GM12878 (cell line): ENCODE measurements around the gene BAHD1. TPM values are rescaled to one million over a fixed set of nuclear protein-coding genes. Genes with fewer than 3 reads are reported as not detected.

Experiments
- ATAC-seq: fragments of 200-7000 bp; cut with Tn5 transposase; 3 replicates; pipeline ENCODE4 v1.9.1; 2020; ENCODE audit warnings: mild to moderate bottlenecking, moderate library complexity
- BruUV-seq: library from RNA; stranded (reverse); fragments of 400-500 nt; replicated peaks from 2 replicates; lab custom pipeline; 2021; lab: Mats Ljungman, UMichigan
- CTCF ChIA-PET: fragments of 300-600 bp; sonication (Branson Sonifier 250); formaldehyde crosslinking; extraction: SDS; loops from one replicate; lab custom pipeline; 2021; ENCODE audit warnings: inconsistent platforms; lab: Yijun Ruan, JAX
- POLR2A ChIA-PET: fragments of 350-600 bp; formaldehyde crosslinking; extraction: SDS; loops from one replicate; lab custom pipeline; 2021; ENCODE audit warnings: inconsistent platforms; lab: Charles Lee
- RAD21 ChIA-PET: fragments of 300-600 bp; sonication (Branson Sonifier 250); formaldehyde crosslinking; loops from one replicate; lab custom pipeline; 2023; ENCODE audit warnings: antibody characterized with exemption; ENCODE audit not compliant: unreplicated experiment; lab: Charles Lee
- SMC1A ChIA-PET: fragments of 300-600 bp; sonication (Branson Sonifier 250); formaldehyde crosslinking; loops from one replicate; lab custom pipeline; 2023; ENCODE audit not compliant: unreplicated experiment, uncharacterized antibody; lab: Charles Lee
- DNase-seq: peaks from one replicate; pipeline ENCODE4 v3.0.0-alpha.2; 2011; ENCODE audit warnings: low read depth, low spot score
- FAIRE-seq: peaks from 3 replicates; lab custom pipeline; 2011; peaks lifted over from hg19 to GRCh38; lab: Jason Lieb, UNC
- H2AFZ ChIP-seq: 2 replicates; pipeline ENCODE4 v1.6.0; 2011; ENCODE audit warnings: low read depth, low read length, control low read depth; ENCODE audit not compliant: control insufficient read depth
- H3K27ac ChIP-seq: 2 replicates; pipeline ENCODE4 v1.5.1; 2011; ENCODE audit warnings: control low read depth; ENCODE audit not compliant: control insufficient read depth, insufficient read depth
- H3K27me3 ChIP-seq, 2 experiments: replicated peaks in 1 of 2; 2 replicates each; pipeline versions ENCODE4 v1.6.0 to v1.6.1; 2011; ENCODE audit warnings: low read length in 1 of 2; ENCODE audit not compliant: control insufficient read depth in 2 of 2, insufficient read depth in 2 of 2
- H3K36me3 ChIP-seq, 2 experiments: 2 replicates each; pipeline ENCODE4 v1.5.1; 2011; ENCODE audit warnings: low read length in 1 of 2; ENCODE audit not compliant: control insufficient read depth in 2 of 2, insufficient read depth in 2 of 2
- H3K4me1 ChIP-seq: 2 replicates; pipeline ENCODE4 v1.6.1; 2011; ENCODE audit warnings: mild to moderate bottlenecking, low read length, moderate library complexity, mixed read lengths; ENCODE audit not compliant: control insufficient read depth, insufficient read depth
- H3K4me2 ChIP-seq: 2 replicates; pipeline ENCODE4 v1.6.0; 2011; ENCODE audit warnings: control low read depth; ENCODE audit not compliant: control insufficient read depth, insufficient read depth
- H3K4me3 ChIP-seq: fragments of 200-600 bp; sonication (generic); 2 replicates; pipeline ENCODE4 v1.5.1; 2016
- H3K79me2 ChIP-seq: 2 replicates; pipeline ENCODE4 v1.6.0; 2011; ENCODE audit warnings: low read length; ENCODE audit not compliant: control insufficient read depth, insufficient read depth
- H3K9ac ChIP-seq: 2 replicates; pipeline ENCODE4 v1.8.0; 2011; ENCODE audit warnings: low read length, control low read depth, mixed read lengths; ENCODE audit not compliant: control insufficient read depth, insufficient read depth
- H3K9me3 ChIP-seq: replicated peaks from 3 replicates; pipeline ENCODE4 v1.5.1; 2011; ENCODE audit warnings: mild to moderate bottlenecking, low read length; ENCODE audit not compliant: control insufficient read depth, insufficient read depth
- H4K20me1 ChIP-seq: 2 replicates; pipeline ENCODE4 v1.6.0; 2011; ENCODE audit not compliant: control insufficient read depth, insufficient read depth
- ATF7 ChIP-seq: fragments of 450-650 bp; IDR thresholded peaks from 2 replicates; pipeline ENCODE4 v1.6.1; 2016; ENCODE audit warnings: low read depth, mild to moderate bottlenecking
- FOS ChIP-seq: IDR thresholded peaks from 3 replicates; pipeline ENCODE4 v1.6.1; 2011; ENCODE audit warnings: borderline replicate concordance; ENCODE audit not compliant: insufficient read length; ENCODE audit errors: extremely low read depth
- HDAC2 ChIP-seq: fragments of 200-600 bp; sonication (generic); IDR thresholded peaks from 2 replicates; pipeline ENCODE4 v1.6.1; 2017
- HDGF ChIP-seq: fragments of 450-650 bp; IDR thresholded peaks from 2 replicates; pipeline ENCODE4 v1.6.1; 2016; ENCODE audit warnings: antibody characterized with exemption
- HSF1 ChIP-seq: fragments of 150-350 bp; IDR thresholded peaks from 2 replicates; pipeline ENCODE4 v1.6.1; 2014; ENCODE audit warnings: mild to moderate bottlenecking, low read depth, low read length
- MYC ChIP-seq: IDR thresholded peaks from 2 replicates; pipeline ENCODE4 v1.6.1; 2011; ENCODE audit warnings: mild to moderate bottlenecking, low read length, moderate library complexity, inconsistent platforms; ENCODE audit not compliant: insufficient read depth, insufficient replicate concordance, insufficient read length, severe bottlenecking
- NFYA ChIP-seq: IDR thresholded peaks from 2 replicates; pipeline ENCODE4 v1.6.1; 2011; ENCODE audit warnings: low read depth, mild to moderate bottlenecking, low read length, improper control_type of control experiment, borderline replicate concordance
- NRF1 ChIP-seq: conservative IDR thresholded peaks from 2 replicates; pipeline ENCODE4 v1.6.1; 2011; ENCODE audit warnings: mild to moderate bottlenecking, low read depth, low read length, improper control_type of control experiment
- SMAD5 ChIP-seq: IDR thresholded peaks from 2 replicates; pipeline ENCODE4 v1.6.1; 2016; ENCODE audit warnings: antibody characterized with exemption, low read depth
- SMC3 ChIP-seq: IDR thresholded peaks from 2 replicates; pipeline ENCODE4 v1.6.1; 2011; ENCODE audit warnings: low read length, improper control_type of control experiment, borderline replicate concordance
- ZNF217 ChIP-seq: fragments of 450-650 bp; IDR thresholded peaks from 2 replicates; pipeline ENCODE4 v1.6.1; 2017; ENCODE audit warnings: antibody characterized with exemption, mild to moderate bottlenecking
- ZNF274 ChIP-seq: IDR thresholded peaks from one replicate; pipeline ENCODE4 v1.8.0; 2011; ENCODE audit not compliant: insufficient read length, insufficient read depth
- WGBS: methylation state at CpG from one replicate; pipeline ENCODE4 v1.1.6; 2016; ENCODE audit warnings: low lambda C conversion rate; ENCODE audit not compliant: insufficient replicate concordance, insufficient coverage; ENCODE audit errors: missing lambda C conversion rate; 5-methylcytosine and 5-hydroxymethylcytosine counted together
- in situ Hi-C: fragments of 300-500 bp; cut with MboI; formaldehyde crosslinking; loops from 9 replicates; pipeline ENCODE4 v1.14.3; 2018; ENCODE audit warnings: mixed read lengths
- intact Hi-C: fragments of 100-400 bp; cut with micrococcal nuclease; formaldehyde crosslinking; loops from one replicate; pipeline ENCODE4 v1.14.2; 2022; ENCODE audit not compliant: unreplicated experiment
- polyA plus RNA-seq, 11 experiments: library from polyadenylated mRNA; depleted of rRNA in 4 of 11; unstranded in 6 of 11; stranded (reverse) in 5 of 11; fragments of >200 nt; fragmentation: Nextera tagmentation in 4 of 11; fragmentation: Illumina TruSeq in 1 of 11; extraction: Ambion mirVana in 4 of 11; extraction: Trizol in 1 of 11; gene quantifications; 1 replicate in 1 of 11; 2 replicates in 10 of 11; pipeline versions ENCODE4 v1.2.1 to v1.2.3, GENCODE V29; 2011 to 2016; ENCODE audit warnings: inconsistent platforms in 2 of 11, missing spikeins in 2 of 11, low read depth in 1 of 11
- total RNA-seq, 4 experiments: library from RNA; depleted of rRNA in 3 of 4; stranded (reverse); fragments of >200 nt in 3 of 4; fragmentation: Illumina TruSeq in 1 of 4; extraction: Trizol in 1 of 4; gene quantifications; 2 replicates each; pipeline versions ENCODE4 v1.2.1 to v1.2.3, GENCODE V29; 2013 to 2021

BAHD1 gene
- total and polyA plus RNA-seq, 10 of the 15 experiments (the other 5 are each of a cell fraction or from before 2014, with no cell fraction given): 0.21 to 21.8 (median 5.8) TPM

- no TSS peak for BruUV-seq
- H3K4me3 ChIP-seq: no peak overlapping the region
- no peak for TF ChIP-seq ZNF274
- no peak for TF ChIP-seq ATF7
- no peak for TF ChIP-seq SMC3
- no peak for TF ChIP-seq HSF1
- no peak for TF ChIP-seq HDAC2
- TF ChIP-seq SMAD5: no peak
- TF ChIP-seq FOS: no peak
- no peak for TF ChIP-seq NFYA
- TF ChIP-seq HDGF: no peak
- TF ChIP-seq MYC: no peak
- TF ChIP-seq ZNF217: no peak
- no peak for TF ChIP-seq NRF1
- TF ChIP-seq, all 136 proteins: peak for 0
- H3K79me2 ChIP-seq: peaks cover 14% of the 10 kb centered on the region
- CTCF ChIA-PET: interaction anchor here (0.9 to 1.6 kb wide), 4 partner anchors 30 to 72 kb away, joined by 3 to 6 read pairs (median 4); partner anchors contain the start of genes BAHD1 and PHGR1
- in situ Hi-C loops: no loop called here
- FAIRE-seq (no peak), ATAC-seq (no peak), DNase-seq (no peak)
- intact Hi-C loops: no loop called here
- no peaks in the 10 kb centered on the region for H3K9me3 ChIP-seq
- H3K4me1 ChIP-seq: peaks cover 29% of the 10 kb centered on the region
- no peaks in the 10 kb centered on the region for H4K20me1 ChIP-seq
- RAD21 ChIA-PET: interaction anchor here (1.5 kb wide), 1 partner anchor 12 kb away, joined by 4 read pairs; no protein-coding TSS in a partner anchor
- H3K27ac ChIP-seq: no peak overlapping the region
- no peak overlapping the region for H3K4me2 ChIP-seq
- SMC1A ChIA-PET: interaction anchor here (1.1 kb wide), 1 partner anchor 13 kb away, joined by 4 read pairs; no protein-coding TSS in a partner anchor
- H3K27me3 ChIP-seq: no peaks in the 10 kb centered on the region
- no peak overlapping the region for H3K9ac ChIP-seq
- no peak overlapping the region for H2AFZ ChIP-seq
- POLR2A ChIA-PET: interaction anchor here (0.8 kb wide), 1 partner anchor 12 kb away, joined by 3 read pairs; no protein-coding TSS in a partner anchor
- 96% methylated on average over 11 of the region's 11 CpGs for WGBS
- H3K36me3 ChIP-seq: peaks cover 24 to 26% of the 10 kb centered on the region in 2 experiments
Observed at GRCh38 chr15:40410476-40410875, 30.3 kb upstream of the BAHD1 start.
